Keratinocyte (primary cell): ENCODE results near the gene ASPSCR1. TPM values are rescaled to one million over a fixed set of nuclear protein-coding genes. Genes with fewer than 3 reads are reported as not detected.
A peak's percentile ranks its signal among the peaks of the same experiment; 100 is the strongest.

Experiments
- DNase-seq: peaks from one replicate; pipeline ENCODE4 v3.0.0-alpha.2; 2011; ENCODE audit warnings: low read depth, missing footprints, low spot score
- FAIRE-seq: peaks from 2 replicates; lab custom pipeline; 2011; peaks lifted over from hg19 to GRCh38; lab: Jason Lieb, UNC
- H2AFZ ChIP-seq: 2 replicates; pipeline ENCODE4 v1.6.0; 2012; ENCODE audit warnings: low read length, control low read depth, inconsistent platforms; ENCODE audit not compliant: control insufficient read depth
- H3K27ac ChIP-seq: 2 replicates; pipeline ENCODE4 v1.5.1; 2011; ENCODE audit warnings: low read length; ENCODE audit not compliant: control insufficient read depth, insufficient read depth
- H3K27me3 ChIP-seq: 3 replicates; pipeline ENCODE4 v1.6.0; 2011; ENCODE audit warnings: low read length; ENCODE audit not compliant: control insufficient read depth, insufficient read depth; ENCODE audit errors: extremely low read depth
- H3K36me3 ChIP-seq, 2 experiments: 2 replicates in 1 of 2; 3 replicates in 1 of 2; pipeline ENCODE4 v1.5.1; 2011; ENCODE audit warnings: low read length in 2 of 2, mild to moderate bottlenecking in 1 of 2; ENCODE audit not compliant: control insufficient read depth in 2 of 2, insufficient read depth in 2 of 2; ENCODE audit errors: extremely low read depth in 1 of 2
- H3K4me1 ChIP-seq: 3 replicates; pipeline ENCODE4 v1.5.1; 2011; ENCODE audit warnings: low read length; ENCODE audit not compliant: control insufficient read depth, insufficient read depth; ENCODE audit errors: extremely low read depth
- H3K4me2 ChIP-seq: 3 replicates; pipeline ENCODE4 v1.6.0; 2011; ENCODE audit warnings: low read depth, low read length; ENCODE audit not compliant: control insufficient read depth, insufficient read depth; ENCODE audit errors: extremely low read depth
- H3K4me3 ChIP-seq, 3 experiments: fragments of 200-600 bp in 1 of 3; sonication (generic) in 1 of 3; 2 replicates in 2 of 3; 3 replicates in 1 of 3; pipeline ENCODE4 v1.5.1; 2011 to 2016; ENCODE audit warnings: low read length in 3 of 3, mild to moderate bottlenecking in 3 of 3, control low read depth in 2 of 3, inconsistent platforms in 1 of 3, low read depth in 1 of 3, mixed read lengths in 1 of 3, mixed run types in 1 of 3, moderate library complexity in 1 of 3; ENCODE audit not compliant: control insufficient read depth in 2 of 3, insufficient read depth in 2 of 3; ENCODE audit errors: extremely low read depth in 1 of 3
- H3K79me2 ChIP-seq: 2 replicates; pipeline ENCODE4 v1.6.0; 2012; ENCODE audit warnings: low read length; ENCODE audit not compliant: control insufficient read depth, insufficient read depth
- H3K9ac ChIP-seq: 3 replicates; pipeline ENCODE4 v1.6.0; 2011; ENCODE audit warnings: low read length; ENCODE audit not compliant: control insufficient read depth, insufficient read depth; ENCODE audit errors: extremely low read depth
- H3K9me1 ChIP-seq: 3 replicates; pipeline ENCODE4 v1.6.0; 2011; ENCODE audit warnings: low read length; ENCODE audit not compliant: control insufficient read depth, insufficient read depth; ENCODE audit errors: extremely low read depth
- H3K9me3 ChIP-seq: 2 replicates; pipeline ENCODE4 v1.5.1; 2012; ENCODE audit warnings: low read depth, low read length; ENCODE audit not compliant: control insufficient read depth
- H4K20me1 ChIP-seq: 3 replicates; pipeline ENCODE4 v1.6.0; 2011; ENCODE audit warnings: low read length; ENCODE audit not compliant: control insufficient read depth, insufficient read depth; ENCODE audit errors: extremely low read depth
- CTCF ChIP-seq, 3 experiments: IDR thresholded peaks in 1 of 3; conservative IDR thresholded peaks in 1 of 3; optimal IDR thresholded peaks in 1 of 3; 2 replicates in 2 of 3; 3 replicates in 1 of 3; pipeline versions ENCODE3 to v1.5.1; 2011; ENCODE audit warnings: low read length in 3 of 3, mild to moderate bottlenecking in 3 of 3, moderate library complexity in 2 of 3, control low read depth in 1 of 3, inconsistent platforms in 1 of 3; ENCODE audit not compliant: insufficient read depth in 2 of 3; ENCODE audit errors: extremely low read depth in 1 of 3
- EZH2 ChIP-seq: IDR thresholded peaks from one replicate; pipeline ENCODE4 v1.6.1; 2012; ENCODE audit warnings: inconsistent platforms, mild to moderate bottlenecking, low read length, moderate library complexity
- dilution Hi-C: fragments of 300-500 bp; cut with MboI; formaldehyde crosslinking; loops from one replicate; pipeline ENCODE4 v1.7.0; 2020; ENCODE audit warnings: low sequenced_read_pairs; ENCODE audit not compliant: extremely low pct_ligation_motif_present
- polyA plus RNA-seq, 5 experiments: library from polyadenylated mRNA; depleted of rRNA in 3 of 5; stranded (reverse) in 3 of 5; stranded (forward) in 1 of 5; unstranded in 1 of 5; fragments of >200 nt; gene quantifications; 1 replicate in 1 of 5; 2 replicates in 3 of 5; 3 replicates in 1 of 5; pipeline versions ENCODE4 v1.2.1 to v1.2.3, GENCODE V29; 2011 to 2012; ENCODE audit warnings: missing spikeins in 2 of 5, low read depth in 1 of 5, low replicate concordance in 1 of 5

Gene ASPSCR1
- polyA plus RNA-seq, 1 donor (not counting 4 experiments of a cell fraction or from before 2014, with no cell fraction given) = 5.2 TPM

GRCh38 chr17:82022981-82023446, 45.6 kb downstream of the ASPSCR1 start, which contains the start of gene LRRC45:
TSS of gene LRRC45 (plus strand) at chr17:82023305. CDS start at chr17:82023644, 339 bp downstream.
- peak; percentile 97 for DNase-seq
- dilution Hi-C loops = no loop called here
- H3K79me2 ChIP-seq = peaks cover 5% of the 10 kb centered on the region
- peak within 1 kb of the TSS; percentile 73 to 97 (median 85) for H3K4me3 ChIP-seq
- H3K27ac ChIP-seq = peak within 1 kb of the TSS; percentile 40
- TF ChIP-seq EZH2 = no peak
- no peak for TF ChIP-seq CTCF (optimal IDR thresholded peaks at IDR 0.05 in 1 of 3, IDR thresholded peaks at IDR 0.05 in 1 of 3, conservative IDR thresholded peaks at IDR 0.05 in 1 of 3; ENCODE audit: extremely low read depth in 1 of 3, insufficient read depth in 2 of 3, low read length in 3 of 3)
- no peaks in the 10 kb centered on the region for H3K27me3 ChIP-seq
- H2AFZ ChIP-seq = peak within 1 kb of the TSS; percentile 78
- no peaks in the 10 kb centered on the region for H3K9me3 ChIP-seq
- peak; percentile 80 for FAIRE-seq
- H3K36me3 ChIP-seq = peaks cover 0 to 3% of the 10 kb centered on the region in 2 experiments
- H3K4me2 ChIP-seq = peak within 1 kb of the TSS; percentile 97
- peak within 1 kb of the TSS; percentile 80 for H3K9ac ChIP-seq
- no peaks in the 10 kb centered on the region for H3K9me1 ChIP-seq
- H4K20me1 ChIP-seq = peaks cover 6% of the 10 kb centered on the region
- peaks cover 26% of the 10 kb centered on the region for H3K4me1 ChIP-seq

GRCh38 chr17:82023447-82024241, 46.2 kb downstream of the ASPSCR1 start:
- H3K9me3 ChIP-seq = no peaks in the 10 kb centered on the region
- dilution Hi-C loops = no loop called here
- H3K4me2 ChIP-seq = peak overlapping the region; percentile 88
- H4K20me1 ChIP-seq = peaks cover 6% of the 10 kb centered on the region
- no peak for TF ChIP-seq EZH2
- no peak for TF ChIP-seq CTCF (optimal IDR thresholded peaks at IDR 0.05 in 1 of 3, IDR thresholded peaks at IDR 0.05 in 1 of 3, conservative IDR thresholded peaks at IDR 0.05 in 1 of 3; ENCODE audit: extremely low read depth in 1 of 3, insufficient read depth in 2 of 3, low read length in 3 of 3)
- no peak for DNase-seq
- no peak overlapping the region for H3K27ac ChIP-seq
- peak overlapping the region; percentile 27 for H2AFZ ChIP-seq
- H3K4me1 ChIP-seq = peaks cover 26% of the 10 kb centered on the region
- peaks cover 0 to 3% of the 10 kb centered on the region in 2 experiments for H3K36me3 ChIP-seq
- H3K4me3 ChIP-seq = peak overlapping the region; percentile 63 to 80 (median 73)
- no peaks in the 10 kb centered on the region for H3K9me1 ChIP-seq
- no peak for FAIRE-seq
- H3K79me2 ChIP-seq = peaks cover 5% of the 10 kb centered on the region
- peak overlapping the region; percentile 47 for H3K9ac ChIP-seq
- no peaks in the 10 kb centered on the region for H3K27me3 ChIP-seq
